ENCODE measurements around the gene ACAP2.

GRCh38 chr3:195348426-195349115, 94.2 kb downstream of the ACAP2 start:
- no peak for TF ChIP-seq POLR2A (IDR thresholded peaks at IDR 0.05; ENCODE audit: low read length)
- TF ChIP-seq CTCF (IDR thresholded peaks at IDR 0.05): no peak
- TF ChIP-seq CHD4 (IDR thresholded peaks at IDR 0.05; ENCODE audit: borderline replicate concordance): no peak
- TF ChIP-seq RNF2 (IDR thresholded peaks at IDR 0.05; ENCODE audit: borderline replicate concordance, low read depth): no peak

All from A549 (cell line).